Midbrain (tissue), 1 donor: ENCODE measurements around the gene FABP1.

Experiments used
- DNase-seq: peaks from one replicate; lab custom pipeline; 2025; lab: John Stamatoyannopoulos, UW

The FABP1 gene

GRCh38 chr2:88115825-88116518 lies 11.9 kb downstream of the FABP1 start:
- DNase-seq, result no peak

- DNase-seq, result peak; percentile 2
Observed at GRCh38 chr2:88114889-88115288, 13.0 kb downstream of the FABP1 start.

- DNase-seq, result no peak
Observed at GRCh38 chr2:88113069-88113468, 14.8 kb downstream of the FABP1 start.

- DNase-seq, result no peak
Observed at GRCh38 chr2:88110830-88111229, 17.0 kb downstream of the FABP1 start.

DNA sequence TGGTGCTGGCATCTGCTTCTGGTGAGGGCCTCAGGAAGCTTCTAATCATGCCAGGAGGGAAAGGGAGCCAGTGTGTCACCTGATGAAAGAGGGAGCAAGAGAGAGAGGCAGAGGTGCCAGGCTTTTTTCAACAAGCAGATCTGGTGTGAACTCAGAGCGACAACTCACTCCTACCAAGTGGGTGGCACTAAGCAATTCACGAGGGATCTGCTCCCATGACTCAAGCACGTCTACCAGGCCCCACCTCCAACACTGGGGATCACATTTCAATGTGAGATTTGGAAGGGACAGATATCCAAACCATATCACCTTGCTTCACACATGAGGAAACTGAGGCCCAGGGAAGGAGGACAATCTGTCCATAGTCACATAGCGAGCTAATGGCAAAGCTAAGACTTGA lies 19.1 kb downstream of the FABP1 start:
- DNase-seq, result no peak

GRCh38 chr2:88100489-88100858 lies 27.4 kb downstream of the FABP1 start:
- DNase-seq, result no peak

DNA sequence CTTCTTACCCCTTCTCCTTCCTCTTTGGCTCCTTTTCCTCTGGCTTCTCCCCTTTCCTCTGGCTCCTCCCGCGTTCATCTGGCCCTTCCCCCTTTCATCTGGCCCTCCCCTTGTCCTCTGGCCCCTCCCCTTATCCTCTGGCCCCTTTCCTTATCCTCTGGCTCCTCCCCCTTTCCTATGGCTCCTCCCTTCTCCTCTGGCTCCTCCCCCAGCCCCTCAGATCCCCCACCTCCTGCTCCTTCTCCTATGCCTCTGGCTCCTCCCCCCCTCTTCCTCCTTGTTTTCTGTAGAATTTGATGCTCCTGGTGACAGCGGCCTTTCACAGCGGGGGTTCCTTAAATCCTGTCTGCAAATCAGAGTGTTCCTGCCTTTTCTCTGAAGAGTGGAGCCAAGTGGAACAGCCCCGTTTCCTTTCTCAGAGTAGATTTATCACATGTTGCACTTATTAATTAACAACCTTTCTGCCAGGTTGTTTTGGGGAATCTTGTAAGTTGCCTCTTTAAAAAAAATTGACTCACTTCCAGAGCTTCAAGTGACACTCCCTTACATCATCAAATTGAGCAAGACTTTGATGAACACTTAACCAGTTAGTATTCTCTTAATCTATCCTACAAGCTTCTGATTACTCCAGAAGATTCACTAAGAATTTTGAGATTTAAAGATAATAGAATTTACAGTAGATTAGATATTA lies 27.9 kb downstream of the FABP1 start:
- DNase-seq, result no peak

DNA sequence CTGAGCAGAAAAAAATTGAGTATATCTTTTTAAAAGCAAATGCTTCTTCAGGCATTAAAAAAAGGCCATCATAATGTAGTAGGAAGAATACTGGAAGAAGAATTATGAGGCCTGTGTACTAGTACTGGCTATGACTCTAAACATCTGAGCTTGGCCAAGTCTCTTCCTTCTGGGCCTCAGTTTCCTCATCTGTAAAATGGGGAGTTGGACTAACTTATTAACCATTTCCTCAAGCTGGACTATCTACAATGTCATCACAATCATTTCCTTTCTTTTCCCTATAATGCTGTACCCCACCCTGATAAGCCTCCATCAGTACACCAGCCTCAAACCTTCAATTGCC lies 29.3 kb downstream of the FABP1 start:
- DNase-seq, result no peak

DNA sequence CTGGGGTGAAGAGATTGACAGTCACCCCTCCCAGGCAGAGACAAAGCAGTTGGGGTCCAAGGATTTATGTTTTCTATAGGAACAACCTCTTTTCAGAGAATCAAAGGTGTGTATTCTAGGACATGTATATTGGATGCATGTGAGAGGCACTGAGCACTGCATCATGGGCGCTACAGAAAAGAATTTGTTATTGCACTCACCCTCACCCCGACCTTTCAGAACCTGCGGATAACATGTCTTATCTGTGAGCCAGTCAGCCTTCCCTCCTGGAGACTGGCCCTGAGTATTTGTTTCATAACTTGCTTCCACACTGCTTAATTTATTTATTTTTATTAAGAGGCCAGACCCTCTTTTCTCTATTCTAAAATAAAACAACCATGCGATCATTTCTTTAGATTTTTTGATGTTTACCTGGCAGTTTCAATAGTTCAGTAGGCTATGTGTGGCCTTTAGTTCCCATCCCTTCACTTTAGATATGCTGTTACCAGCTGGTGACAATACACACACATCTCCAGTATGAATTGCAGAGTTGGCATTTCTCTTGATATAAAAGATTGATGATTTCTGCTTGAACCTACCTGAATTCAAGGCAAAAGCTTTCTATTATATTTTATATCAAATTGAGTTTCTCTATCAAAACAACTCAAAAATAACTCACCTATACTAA lies 29.8 kb downstream of the FABP1 start:
- no peak for DNase-seq

- DNase-seq, result no peak
Observed at GRCh38 chr2:88097192-88097591, 30.7 kb downstream of the FABP1 start.

GRCh38 chr2:88096708-88097107 lies 31.2 kb downstream of the FABP1 start:
- DNase-seq, result no peak

DNA sequence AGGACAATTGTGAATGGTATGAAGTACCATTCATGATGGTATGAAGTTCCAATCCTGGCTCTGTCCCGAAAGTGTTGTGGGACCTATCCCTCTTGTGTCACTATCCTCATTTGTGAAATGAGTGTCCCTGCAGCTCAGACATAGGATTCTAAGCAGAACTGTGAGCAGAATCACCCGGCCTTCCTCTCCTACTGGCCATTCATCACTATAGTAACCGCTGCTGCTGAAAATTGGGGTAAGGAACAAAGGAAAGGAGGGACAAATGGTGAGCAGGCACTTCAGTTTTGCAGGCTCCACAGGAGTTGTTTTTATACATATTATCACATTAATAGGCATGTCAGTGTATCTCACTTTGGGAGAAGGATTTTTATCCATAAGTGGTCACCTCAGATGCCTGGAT lies 32.8 kb downstream of the FABP1 start:
- no peak for DNase-seq

GRCh38 chr2:88092773-88093172 lies 35.1 kb downstream of the FABP1 start:
- DNase-seq, result no peak

GRCh38 chr2:88091943-88092342 lies 35.9 kb downstream of the FABP1 start:
- no peak for DNase-seq

DNA sequence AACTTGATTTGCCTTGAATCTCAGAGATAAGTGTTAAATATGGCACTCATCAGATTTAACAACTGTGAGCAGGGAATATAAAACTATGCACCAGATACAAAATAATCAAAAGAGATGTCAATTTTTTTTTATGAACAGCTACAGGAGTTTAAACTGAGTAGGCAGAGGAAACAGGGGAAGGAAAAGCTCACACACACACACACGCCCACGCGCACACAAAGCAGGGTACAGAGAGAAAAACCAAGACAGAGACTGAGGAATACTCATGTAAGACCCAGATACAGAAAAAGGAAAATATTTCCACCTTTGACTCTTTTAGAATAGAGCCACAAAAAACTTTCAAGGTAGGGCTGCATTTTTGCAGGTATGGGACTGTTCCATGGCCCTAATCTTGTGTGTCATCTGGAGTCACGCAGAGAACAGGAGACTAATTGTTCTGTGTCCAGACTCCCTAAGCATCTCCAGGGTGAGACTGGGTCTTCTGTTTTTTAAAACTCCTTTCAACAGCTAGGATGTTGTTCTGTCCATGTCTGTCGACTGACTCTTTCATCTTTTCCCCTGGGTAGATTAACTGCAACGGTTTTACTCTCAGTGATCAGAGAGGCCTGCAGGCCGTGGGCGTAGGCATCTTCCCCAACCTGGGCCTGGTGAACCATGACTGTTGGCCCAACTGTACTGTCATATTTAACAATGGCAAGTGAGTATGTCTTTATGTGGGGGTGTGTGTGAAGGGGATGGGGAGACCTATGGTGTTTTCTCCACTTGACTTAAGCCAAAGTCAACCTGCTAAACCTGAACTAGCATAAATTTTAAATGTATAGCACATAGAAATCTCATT lies 37.2 kb downstream of the FABP1 start:
- no peak for DNase-seq

- DNase-seq, result no peak
Observed at GRCh38 chr2:88088999-88089398, 38.9 kb downstream of the FABP1 start.

DNA sequence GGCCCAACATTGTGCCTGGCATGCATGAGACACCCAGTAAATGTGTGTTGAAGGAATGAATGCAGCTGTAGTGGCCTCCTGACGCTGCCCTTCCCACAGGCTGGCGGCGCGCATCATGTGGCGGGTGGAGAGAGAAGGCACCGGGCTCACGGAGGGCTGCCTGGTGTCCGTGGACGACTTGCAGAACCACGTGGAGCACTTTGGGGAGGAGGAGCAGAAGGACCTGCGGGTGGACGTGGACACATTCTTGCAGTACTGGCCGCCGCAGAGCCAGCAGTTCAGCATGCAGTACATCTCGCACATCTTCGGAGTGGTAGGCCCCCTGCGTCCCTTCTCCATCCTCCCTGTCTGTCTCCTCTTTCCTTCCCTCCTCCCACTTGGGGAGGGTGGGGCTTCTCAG lies 40.1 kb downstream of the FABP1 start:
- DNase-seq, result no peak

DNA sequence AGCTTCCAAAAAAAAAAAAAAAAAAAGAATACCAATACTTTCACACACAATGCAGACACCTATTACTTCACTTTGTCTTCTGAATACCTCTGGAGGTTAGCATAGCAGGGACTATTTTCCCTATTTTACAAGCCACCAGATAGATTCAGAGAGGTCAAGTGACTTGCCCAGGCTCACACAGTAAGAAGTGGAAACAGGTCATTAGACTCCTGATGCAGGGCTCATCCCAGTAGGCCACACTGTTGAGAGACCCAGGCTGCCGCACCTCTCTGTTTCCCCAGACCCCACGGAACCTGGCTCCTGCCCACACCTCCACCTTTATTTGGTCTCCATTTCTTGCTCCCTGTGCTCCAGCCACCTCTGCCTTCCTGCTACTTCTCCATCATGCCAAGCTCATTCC lies 40.8 kb downstream of the FABP1 start:
- DNase-seq, result no peak

DNA sequence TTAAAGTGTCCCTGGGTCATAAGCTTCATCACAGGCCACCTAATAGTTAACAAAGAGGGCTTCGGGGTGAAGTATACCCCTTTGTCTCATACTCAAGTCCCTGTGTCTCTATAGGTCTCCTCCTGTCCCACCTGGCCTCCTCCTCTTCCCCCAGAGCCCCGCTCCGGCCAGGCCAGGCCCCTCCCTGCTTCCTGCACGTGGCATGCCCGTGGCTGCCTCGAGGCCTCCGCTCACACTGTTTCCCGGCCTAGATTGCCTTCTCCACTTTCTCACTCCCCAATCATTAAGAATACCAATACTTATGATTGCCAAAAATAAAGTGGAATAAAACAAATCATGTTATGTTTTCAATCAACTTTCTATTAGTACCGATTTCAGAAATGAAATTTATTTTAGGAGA lies 41.5 kb downstream of the FABP1 start:
- DNase-seq, result no peak

DNA sequence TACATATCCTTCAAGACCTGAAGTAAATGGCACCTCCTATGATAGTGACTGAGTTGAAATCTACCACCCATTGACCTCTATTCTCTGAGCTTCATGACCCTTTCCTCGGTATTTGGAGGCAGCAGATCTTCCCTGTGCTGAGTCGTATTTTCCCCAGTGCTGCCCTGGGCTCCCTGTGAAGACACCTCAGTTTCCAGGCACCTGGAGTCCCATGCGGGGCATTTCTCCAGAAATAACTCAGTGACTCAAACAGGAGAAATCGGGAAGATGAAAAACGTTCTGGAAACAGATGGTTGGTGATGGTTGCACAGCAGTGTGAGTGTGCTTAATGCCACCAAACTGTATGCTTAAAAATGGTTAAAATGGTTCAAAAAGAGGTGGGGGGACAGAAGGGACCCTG lies 42.3 kb downstream of the FABP1 start:
- no peak for DNase-seq

DNA sequence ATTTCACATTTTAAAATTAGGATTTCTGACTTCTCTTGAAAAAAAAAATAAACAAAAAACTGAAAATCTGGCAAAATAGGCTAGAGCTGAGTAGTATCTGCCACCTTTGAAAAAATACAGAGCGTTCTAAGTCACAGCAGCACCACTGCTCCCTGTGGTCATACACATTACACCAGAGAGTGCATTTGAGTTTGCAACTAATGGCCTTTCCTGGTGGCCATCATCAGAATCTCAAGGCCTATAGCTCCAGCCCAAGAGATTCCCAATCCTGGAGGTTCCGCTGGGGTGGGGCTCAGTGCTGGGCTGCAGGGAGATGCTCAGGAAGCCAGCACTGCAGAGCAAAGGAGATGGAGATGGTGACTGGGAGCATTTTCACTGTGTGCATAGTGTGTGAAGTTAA lies 42.8 kb downstream of the FABP1 start:
- no peak for DNase-seq

GRCh38 chr2:88082781-88083180 lies 45.1 kb downstream of the FABP1 start:
- DNase-seq, result peak; percentile 89
